ACHN (cell line): Measurements from ENCODE around the gene ANKS1B.

Experiments used
- DNase-seq: peaks from one replicate; pipeline ENCODE4 v3.0.0-alpha.2; 2015
- in situ Hi-C: cut with HindIII; loops from 2 replicates; pipeline ENCODE4 v1.10.0; 2017; ENCODE audit warnings: low sequenced_read_pairs, low pct_ligation_motif_present, low pct_unique_long_range_greater_than_20kb

The ANKS1B gene

GRCh38 chr12:99019798-99020197 is 964.9 kb downstream of the ANKS1B start:
- in situ Hi-C loops, result no loop called here
- no peak for DNase-seq

- in situ Hi-C loops, result no loop called here
- no peak for DNase-seq
Observed at GRCh38 chr12:99017971-99018370, 966.8 kb downstream of the ANKS1B start.

DNA sequence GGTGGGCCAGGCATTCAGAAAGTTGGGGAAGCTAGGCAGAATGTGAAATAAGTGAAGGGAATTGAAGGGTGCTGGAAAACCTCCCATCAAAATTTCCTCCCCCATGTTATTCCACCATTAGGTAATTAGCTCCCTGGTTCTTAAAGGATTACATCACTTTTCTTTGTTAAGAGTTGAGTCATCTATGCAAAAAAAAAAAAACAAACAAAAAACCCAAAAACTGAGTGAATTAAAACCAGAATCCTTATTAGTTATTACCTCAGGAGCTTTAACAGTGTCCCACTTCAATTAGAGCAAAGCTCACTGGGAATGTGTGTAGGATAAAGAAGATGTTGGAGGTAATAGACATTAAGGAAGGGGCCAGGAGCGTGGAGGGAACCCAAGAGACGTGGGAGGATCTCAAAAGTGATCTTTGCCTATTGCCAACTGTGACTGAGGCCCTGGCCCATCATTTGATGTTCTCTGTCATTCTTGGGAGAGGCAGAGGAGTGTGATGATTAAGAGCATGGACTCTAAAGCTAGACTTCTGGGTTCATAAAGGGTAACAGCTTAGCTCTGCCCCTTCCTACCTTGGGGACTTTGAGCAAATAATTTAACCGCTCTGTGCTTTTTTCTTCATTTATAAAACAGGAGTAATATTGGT is 975.0 kb downstream of the ANKS1B start:
- in situ Hi-C loops, result no loop called here
- DNase-seq, result no peak

DNA sequence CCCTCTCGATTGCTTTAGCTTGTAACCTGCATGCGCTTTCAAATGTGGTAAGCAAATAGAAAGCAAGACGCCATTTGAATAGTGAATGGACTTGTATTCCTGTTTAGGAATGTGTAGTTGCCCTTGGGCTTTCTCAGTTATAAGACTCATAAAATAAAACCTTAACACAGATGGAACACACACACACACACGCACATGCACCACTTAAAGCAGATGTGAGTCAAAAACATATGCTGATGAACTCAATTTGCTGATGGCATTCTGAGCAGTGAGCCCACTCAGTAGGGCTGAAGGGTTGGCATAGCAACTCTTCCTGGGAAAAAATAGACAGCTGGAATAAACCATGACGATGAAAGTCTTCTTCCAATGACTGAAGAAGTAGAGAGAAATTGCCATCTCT is 979.1 kb downstream of the ANKS1B start:
- no peak for DNase-seq
- in situ Hi-C loops, result no loop called here

DNA sequence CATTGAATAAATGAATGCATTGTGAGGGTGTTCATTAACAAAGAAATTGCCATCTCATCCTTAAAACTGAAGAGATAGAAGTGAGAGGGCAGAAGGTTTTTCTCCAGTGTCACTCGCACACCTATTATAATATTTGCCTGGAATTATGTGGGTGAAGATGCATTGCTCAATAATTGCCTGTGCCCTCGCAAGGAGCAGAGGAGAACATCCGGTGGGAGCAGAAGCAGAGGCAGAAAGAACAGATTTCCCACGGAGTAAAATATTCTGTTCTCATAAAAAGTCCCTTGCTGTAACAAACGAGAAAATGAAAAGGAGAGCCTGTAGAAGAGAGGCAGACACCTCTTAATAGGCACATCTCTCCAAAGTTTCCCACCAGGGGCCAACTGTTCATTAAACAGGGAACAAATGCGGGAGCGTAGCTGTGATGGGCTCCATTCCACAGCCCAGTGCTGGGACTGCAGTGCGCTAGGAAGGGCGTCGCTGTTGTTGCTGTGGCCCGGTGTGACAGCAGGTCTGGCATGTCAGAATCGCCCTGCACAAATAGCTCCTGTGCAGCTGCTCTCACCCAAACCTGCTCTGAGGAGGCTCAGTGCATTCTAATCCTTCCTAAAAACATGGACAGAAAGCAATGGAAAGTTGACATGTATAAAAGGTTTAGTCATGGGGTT is 979.8 kb downstream of the ANKS1B start:
- in situ Hi-C loops, result no loop called here
- DNase-seq, result no peak

- DNase-seq, result no peak
- in situ Hi-C loops, result no loop called here
Observed at GRCh38 chr12:99002731-99003130, 982.0 kb downstream of the ANKS1B start.

GRCh38 chr12:99002156-99002555 is 982.6 kb downstream of the ANKS1B start:
- in situ Hi-C loops, result no loop called here

DNA sequence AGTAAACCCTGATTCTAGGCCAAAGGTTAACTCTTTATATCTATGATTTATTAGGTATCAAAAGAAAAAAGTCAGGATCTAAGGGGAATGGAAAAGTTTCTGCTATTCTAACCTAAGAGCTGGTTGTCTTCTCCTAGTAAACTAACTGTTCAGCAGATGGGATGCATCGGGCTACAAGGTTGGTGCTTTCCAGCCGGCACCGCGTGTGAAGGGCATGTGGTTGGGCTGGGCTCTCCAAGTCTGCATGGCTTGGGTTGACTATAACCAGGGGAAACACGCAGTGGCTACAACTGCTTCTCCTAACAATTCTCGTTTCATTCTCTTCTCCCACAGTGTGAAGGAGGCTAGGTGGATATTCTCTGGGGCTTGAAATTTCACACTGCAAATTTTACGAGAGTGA is 985.2 kb downstream of the ANKS1B start:
- in situ Hi-C loops, result no loop called here
- no peak for DNase-seq

More at GRCh38 chr12:99002156-99002555, 982.6 kb downstream of the ANKS1B start:
- no peak for DNase-seq

DNA sequence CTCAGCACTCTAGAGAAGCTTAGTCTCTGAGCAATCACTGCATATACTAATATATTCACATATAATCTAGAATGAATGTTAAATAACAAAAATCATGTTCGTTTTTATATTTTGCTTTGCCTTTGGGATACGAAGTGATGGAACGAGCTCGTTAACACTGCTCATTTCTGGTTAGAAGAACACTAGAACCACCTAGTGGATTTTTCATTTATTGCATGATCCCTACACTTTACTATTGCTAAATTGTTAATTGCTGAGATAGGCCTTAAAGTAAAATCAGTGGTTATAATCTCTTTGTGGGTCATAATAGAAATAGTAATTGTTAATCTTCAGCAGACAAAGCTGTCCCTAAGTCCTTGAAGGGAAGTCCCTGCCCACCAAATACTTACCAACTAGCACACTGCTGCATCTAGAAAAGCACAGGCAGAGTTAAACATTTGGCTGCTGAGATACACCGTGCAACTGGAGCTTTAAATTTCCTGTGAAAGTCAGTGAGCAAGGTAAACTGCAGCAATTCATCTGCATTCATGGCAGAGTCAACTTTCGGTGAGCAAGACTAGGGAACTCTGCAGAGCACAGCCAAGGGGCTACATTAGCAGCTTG is 985.9 kb downstream of the ANKS1B start:
- peak; percentile 63 for DNase-seq
- in situ Hi-C loops, result no loop called here

DNA sequence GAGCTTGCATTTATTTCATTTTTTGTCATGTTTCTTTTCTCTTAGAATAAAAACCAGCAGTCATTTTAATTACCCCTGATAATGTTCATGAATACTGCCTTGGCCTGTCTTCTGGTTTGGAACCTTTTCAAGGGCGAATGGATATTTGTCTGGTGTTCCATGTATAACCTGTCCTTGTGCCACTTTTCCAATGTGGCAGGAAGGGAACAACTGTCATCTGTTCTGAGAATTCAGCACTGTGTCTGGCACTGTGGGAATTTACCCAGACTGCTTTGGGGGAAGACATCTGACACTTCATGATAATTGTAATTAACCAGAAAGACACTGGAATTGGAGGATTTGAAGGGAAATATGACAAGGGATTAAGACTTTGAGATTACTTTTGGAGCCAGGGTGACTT is 986.8 kb downstream of the ANKS1B start:
- in situ Hi-C loops, result no loop called here
- DNase-seq, result no peak

GRCh38 chr12:98990648-98991047 is 994.1 kb downstream of the ANKS1B start:
- in situ Hi-C loops, result no loop called here
- DNase-seq, result no peak

DNA sequence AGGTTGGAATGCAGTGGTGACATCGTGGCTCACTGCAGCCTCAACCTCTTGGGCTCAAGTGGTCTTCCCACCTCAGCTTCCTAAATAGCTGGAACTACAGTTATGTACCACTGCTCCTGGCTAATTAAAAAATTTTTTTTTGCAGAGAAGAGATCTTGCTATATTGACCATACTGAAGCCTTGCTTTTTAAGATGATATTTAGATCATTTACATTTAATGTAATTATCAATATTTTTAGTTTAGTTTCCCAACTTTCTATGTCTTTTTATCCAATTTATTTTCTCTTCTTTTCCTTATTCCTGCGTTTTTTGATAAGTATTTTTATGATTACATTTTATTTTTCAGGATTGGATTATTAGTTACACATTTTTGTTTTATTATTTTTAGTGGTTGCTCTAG is 999.6 kb downstream of the ANKS1B start:
- DNase-seq, result no peak
- in situ Hi-C loops, result no loop called here

DNA sequence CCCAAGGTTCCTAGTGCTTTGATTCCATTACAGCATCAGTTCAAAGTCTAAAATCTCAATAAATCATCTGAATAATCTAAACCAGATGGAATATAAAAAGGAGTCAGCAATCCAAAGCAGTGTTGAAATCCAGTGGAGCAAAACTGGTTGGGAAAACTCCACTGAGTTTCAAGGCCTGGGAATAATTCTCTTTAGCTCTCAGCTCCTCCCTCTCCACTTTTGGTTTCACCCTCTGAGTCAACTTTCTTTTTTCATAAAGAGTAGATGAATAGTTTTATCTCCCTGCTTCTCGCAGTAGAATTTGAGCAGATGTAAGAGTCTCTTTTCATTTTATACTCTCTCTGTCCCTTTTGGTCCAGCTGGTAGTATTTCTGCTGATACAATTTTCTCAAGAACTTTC is 1001.1 kb downstream of the ANKS1B start:
- in situ Hi-C loops, result no loop called here
- DNase-seq, result no peak

DNA sequence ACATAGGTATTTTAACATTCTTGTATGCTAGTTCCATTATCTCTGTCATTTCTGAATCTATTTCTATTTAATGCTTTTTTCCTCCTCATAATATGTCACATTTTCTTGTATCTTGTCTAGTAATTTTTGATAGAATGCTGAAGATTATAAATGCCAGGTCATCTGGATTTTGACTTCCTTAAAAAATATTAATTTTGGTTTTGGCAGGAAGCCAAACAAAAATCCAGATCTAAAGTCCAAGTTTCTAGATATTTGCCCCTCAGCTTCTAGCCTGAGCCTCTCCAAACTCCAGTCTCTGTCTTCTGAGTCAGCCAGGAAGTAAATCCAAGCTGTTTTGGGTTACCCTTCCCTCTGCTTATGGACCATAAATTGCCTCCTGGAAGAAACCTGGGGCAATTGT is 1004.2 kb downstream of the ANKS1B start:
- in situ Hi-C loops, result no loop called here
- no peak for DNase-seq

- in situ Hi-C loops, result no loop called here
- no peak for DNase-seq
Observed at GRCh38 chr12:98977186-98977585, 1007.5 kb downstream of the ANKS1B start.

DNA sequence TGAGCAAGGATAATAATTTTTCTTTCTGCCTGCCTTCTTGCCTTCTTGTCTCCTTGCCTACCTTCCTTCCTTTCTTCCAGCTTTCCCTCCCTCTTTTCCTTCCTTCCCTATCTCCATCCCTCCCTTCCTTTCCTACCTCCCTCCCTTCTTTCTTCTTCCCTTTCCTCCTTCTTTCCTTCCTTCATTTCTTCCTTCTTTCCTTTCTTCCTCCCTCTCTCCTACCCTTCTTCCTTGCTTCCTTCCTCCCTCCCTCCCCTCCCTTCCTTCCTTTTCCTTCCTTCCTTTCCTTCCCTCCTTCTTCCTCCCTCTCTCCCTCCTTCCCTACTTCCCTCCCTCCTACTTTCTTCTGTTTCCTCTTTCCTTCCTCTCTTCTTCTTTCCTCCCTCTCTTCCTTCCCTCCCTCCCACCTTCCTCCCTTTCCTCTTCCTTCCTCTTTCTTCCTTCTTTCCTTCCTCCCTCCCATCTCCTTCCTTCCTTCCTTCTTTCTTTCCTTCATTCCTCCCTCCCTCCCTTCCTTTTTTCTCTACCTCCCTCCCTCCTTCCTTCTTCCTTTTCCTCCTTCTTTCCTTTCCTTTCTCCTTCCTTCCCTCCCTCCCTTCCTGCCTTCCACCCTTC is 1009.9 kb downstream of the ANKS1B start:
- in situ Hi-C loops, result no loop called here
- DNase-seq, result no peak

DNA sequence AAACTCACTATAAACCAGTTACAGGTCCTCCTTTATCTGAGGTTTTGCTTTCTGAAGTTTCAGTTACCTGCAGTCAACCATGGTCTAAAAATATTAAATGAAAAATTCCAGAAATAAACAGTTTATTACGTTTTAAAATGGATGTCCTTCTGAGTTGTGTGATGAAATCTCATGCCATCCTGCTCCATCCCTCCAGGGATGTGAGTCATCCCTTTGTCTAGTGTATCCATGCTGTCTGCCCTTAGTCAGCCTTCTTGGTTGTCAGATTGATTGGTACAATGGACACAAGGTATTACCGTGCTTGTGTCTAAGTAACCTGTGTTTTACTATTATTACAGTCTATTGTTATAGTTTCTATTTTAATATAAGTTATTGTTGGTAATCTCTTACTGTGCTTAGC is 1011.3 kb downstream of the ANKS1B start:
- DNase-seq, result peak; percentile 50
- in situ Hi-C loops, result no loop called here

DNA sequence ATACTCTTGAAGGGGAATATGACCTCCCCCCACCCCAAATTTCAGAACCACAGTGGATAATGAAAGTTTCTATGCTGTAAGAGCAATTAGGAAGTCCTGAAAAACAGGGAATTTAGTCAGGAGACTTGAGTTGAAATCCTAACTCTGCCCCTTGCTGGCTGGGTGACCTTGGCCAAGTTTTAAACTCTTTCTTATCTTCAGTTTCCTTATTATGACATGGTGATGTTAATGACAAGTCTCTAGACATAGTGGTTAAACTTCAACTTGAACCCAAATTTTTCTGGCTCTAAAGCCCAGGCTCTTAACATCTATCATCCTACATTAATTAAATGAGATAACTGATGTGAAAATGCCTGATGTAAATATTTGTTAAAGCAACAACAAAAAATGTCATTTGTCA is 1013.8 kb downstream of the ANKS1B start:
- DNase-seq, result no peak
- in situ Hi-C loops, result no loop called here

DNA sequence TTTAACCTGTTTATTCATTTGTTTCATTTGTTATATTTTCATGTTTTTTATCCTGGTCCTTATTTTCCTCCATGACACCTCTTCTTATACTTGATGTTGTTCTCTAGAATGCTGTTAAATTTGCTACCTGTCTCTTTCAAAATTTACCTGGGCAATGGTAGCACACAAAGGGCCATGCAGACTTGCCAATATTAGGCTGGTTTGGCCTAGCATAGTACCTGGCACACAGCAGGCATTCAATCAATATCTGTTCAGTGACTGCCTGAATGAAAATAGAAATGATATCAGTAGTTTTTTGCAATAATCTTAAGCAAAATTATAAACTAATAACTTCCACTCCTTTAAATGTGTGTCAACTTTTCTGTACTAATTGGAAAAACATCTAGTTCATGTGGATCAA is 1014.5 kb downstream of the ANKS1B start:
- in situ Hi-C loops, result no loop called here
- DNase-seq, result no peak

- DNase-seq, result no peak
- in situ Hi-C loops, result no loop called here
Observed at GRCh38 chr12:98968896-98969295, 1015.8 kb downstream of the ANKS1B start.
